K562 (cell line): ENCODE data around the gene LAMA3. TPM values are rescaled to one million over a fixed set of nuclear protein-coding genes. Genes with fewer than 3 reads are reported as not detected.

ENCODE experiments used
- ATAC-seq: fragments of 200-7000 bp; cut with Tn5 transposase; 3 replicates; pipeline ENCODE4 v1.9.1; 2020; ENCODE audit warnings: moderate library complexity
- BruUV-seq: library from RNA; stranded (reverse); fragments of 400-500 nt; replicated peaks from 2 replicates; lab custom pipeline; 2021; lab: Mats Ljungman, UMichigan
- CTCF ChIA-PET: fragments of 300-600 bp; formaldehyde crosslinking; extraction: SDS; loops from one replicate; lab custom pipeline; 2021; ENCODE audit warnings: low intra/inter-chr PET ratio; lab: Yijun Ruan, JAX
- POLR2A ChIA-PET: fragments of 300-600, 350-650 bp; sonication (Branson Sonifier 250); formaldehyde crosslinking; extraction: SDS; loops from one replicate; lab custom pipeline; 2021; ENCODE audit warnings: antibody characterized with exemption, inconsistent platforms; lab: Yijun Ruan, JAX
- DNase-seq, 4 experiments: peaks; one replicate each; pipeline versions ENCODE4 v3.0.0 to v3.0.0-alpha.2; 2011 to 2018; ENCODE audit warnings: low spot score in 3 of 4, mixed read lengths in 3 of 4; ENCODE audit errors: extremely low read depth in 1 of 4
- FAIRE-seq: peaks from 2 replicates; lab custom pipeline; 2011; peaks lifted over from hg19 to GRCh38; lab: Jason Lieb, UNC
- H2AFZ ChIP-seq: 2 replicates; pipeline ENCODE4 v1.6.0; 2011; ENCODE audit warnings: low read depth, low read length, control low read depth, inconsistent platforms
- H3K27ac ChIP-seq: fragments of 200-600 bp; 3 replicates; pipeline ENCODE4 v1.8.0; 2011; ENCODE audit warnings: low read depth, mild to moderate bottlenecking, control low read depth, inconsistent platforms, low read length, moderate library complexity, mixed read lengths; ENCODE audit errors: extremely low read depth
- H3K27me3 ChIP-seq, 2 experiments: fragments of 300-600 bp in 1 of 2; 2 replicates in 1 of 2; 3 replicates in 1 of 2; pipeline versions ENCODE4 v1.6.0 to v1.8.0; 2011; ENCODE audit warnings: inconsistent platforms in 2 of 2, low read length in 2 of 2, mild to moderate bottlenecking in 1 of 2, mixed read lengths in 1 of 2, moderate library complexity in 1 of 2; ENCODE audit not compliant: control insufficient read depth in 2 of 2, insufficient read depth in 2 of 2
- H3K36me3 ChIP-seq: fragments of 300-600 bp; 3 replicates; pipeline ENCODE4 v1.8.0; 2011; ENCODE audit warnings: mild to moderate bottlenecking, low read length, inconsistent platforms; ENCODE audit not compliant: control insufficient read depth, insufficient read depth
- H3K4me1 ChIP-seq, 2 experiments: fragments of 200-600 bp in 1 of 2; replicated peaks in 1 of 2; 2 replicates in 1 of 2; 3 replicates in 1 of 2; pipeline versions ENCODE4 v1.5.1 to v1.8.0; 2011; ENCODE audit warnings: inconsistent platforms in 2 of 2, low read length in 2 of 2, mild to moderate bottlenecking in 1 of 2, mixed read lengths in 1 of 2, moderate library complexity in 1 of 2; ENCODE audit not compliant: control insufficient read depth in 2 of 2, insufficient read depth in 2 of 2
- H3K4me2 ChIP-seq: 2 replicates; pipeline ENCODE4 v1.6.1; 2011; ENCODE audit warnings: low read length, control low read depth, inconsistent platforms, mixed read lengths; ENCODE audit not compliant: insufficient read depth
- H3K4me3 ChIP-seq: fragments of 200-600 bp; sonication (generic), shearing (Covaris generic); 2 replicates; pipeline ENCODE4 v1.5.1; 2016; ENCODE audit warnings: control low read depth, inconsistent platforms
- H3K79me2 ChIP-seq: fragments of 200-600 bp; 3 replicates; pipeline ENCODE4 v1.8.0; 2011; ENCODE audit warnings: low read length, inconsistent platforms; ENCODE audit not compliant: control insufficient read depth, insufficient read depth
- H3K9ac ChIP-seq, 2 experiments: 2 replicates each; pipeline versions ENCODE4 v1.6.0 to v1.6.1; 2011; ENCODE audit warnings: low read depth in 2 of 2, low read length in 2 of 2, control low read depth in 1 of 2, inconsistent platforms in 1 of 2, mild to moderate bottlenecking in 1 of 2, mixed read lengths in 1 of 2; ENCODE audit not compliant: insufficient read depth in 1 of 2
- H3K9me1 ChIP-seq: one replicate; pipeline ENCODE4 v1.6.0; 2011; ENCODE audit warnings: inconsistent platforms, mild to moderate bottlenecking, low read length, moderate library complexity; ENCODE audit not compliant: control insufficient read depth, insufficient read depth
- H3K9me3 ChIP-seq: replicated peaks from 2 replicates; pipeline ENCODE4 v1.5.1; 2011; ENCODE audit warnings: low read depth, low read length, inconsistent platforms; ENCODE audit not compliant: control insufficient read depth, insufficient read depth
- H4K20me1 ChIP-seq: replicated peaks from 2 replicates; pipeline ENCODE4 v1.6.1; 2011; ENCODE audit warnings: low read length, inconsistent platforms, mixed read lengths; ENCODE audit not compliant: control insufficient read depth, insufficient read depth
- ARID4B ChIP-seq: sonication (generic); formaldehyde crosslinking; IDR thresholded peaks from 2 replicates; pipeline ENCODE4 v1.8.0; 2022; ENCODE audit warnings: mild to moderate bottlenecking, missing genetic modification reagents
- CGGBP1 ChIP-seq: fragments of 250-450 bp; sonication (Bioruptor Pico); IDR thresholded peaks from 2 replicates; pipeline ENCODE4 v1.9.0; 2021; ENCODE audit warnings: mild to moderate bottlenecking
- E4F1 ChIP-seq: fragments of 250-450 bp; sonication (Bioruptor Pico); IDR thresholded peaks from 2 replicates; pipeline ENCODE4 v1.5.0; 2021; ENCODE audit warnings: mild to moderate bottlenecking, borderline replicate concordance
- FOXK2 ChIP-seq, 2 experiments: fragments of 450-650 bp; IDR thresholded peaks in 1 of 2; conservative IDR thresholded peaks in 1 of 2; 2 replicates each; pipeline ENCODE4 v1.6.1; 2016; ENCODE audit warnings: low read depth in 2 of 2, mild to moderate bottlenecking in 1 of 2
- ILF3 ChIP-seq: fragments of 450-650 bp; IDR thresholded peaks from 2 replicates; pipeline ENCODE4 v1.6.1; 2018; ENCODE audit warnings: antibody characterized with exemption, mild to moderate bottlenecking, moderate library complexity, borderline replicate concordance
- SFPQ ChIP-seq: fragments of 200-400 bp; formaldehyde crosslinking; IDR thresholded peaks from 2 replicates; pipeline ENCODE4 v1.6.1; 2017; ENCODE audit warnings: mild to moderate bottlenecking, low read depth, low read length, moderate library complexity
- SMC3 ChIP-seq: conservative IDR thresholded peaks from 2 replicates; pipeline ENCODE4 v1.6.1; 2011; ENCODE audit warnings: low read depth, low read length, improper control_type of control experiment; ENCODE audit not compliant: insufficient read depth
- TFAP4 ChIP-seq: sonication (generic); formaldehyde crosslinking; IDR thresholded peaks from 2 replicates; pipeline ENCODE4 v1.8.0; 2022; ENCODE audit warnings: missing genetic modification reagents, mild to moderate bottlenecking, moderate library complexity, borderline replicate concordance
- THAP7 ChIP-seq: fragments of 250-450 bp; sonication (Bioruptor Pico); IDR thresholded peaks from 2 replicates; pipeline ENCODE4 v1.5.0; 2021
- ZNF175 ChIP-seq: fragments of 200-800 bp; sonication (Bioruptor generic); IDR thresholded peaks from 2 replicates; pipeline ENCODE4 v1.6.1; 2016; ENCODE audit warnings: low read depth, mild to moderate bottlenecking, missing genetic modification characterization, missing compliant biosample characterization
- ZNF77 ChIP-seq: fragments of 250-450 bp; sonication (Bioruptor Pico); IDR thresholded peaks from 2 replicates; pipeline ENCODE4 v1.5.0; 2020
- WGBS: fragments of 100-300 bp; shearing (Covaris generic); methylation state at CpG from one replicate; pipeline ENCODE4 v1.1.6; 2016; ENCODE audit warnings: low coverage, mixed read lengths; ENCODE audit not compliant: insufficient coverage; ENCODE audit errors: missing lambda C conversion rate; 5-methylcytosine and 5-hydroxymethylcytosine counted together
- in situ Hi-C: fragments of 300-500 bp; cut with MboI; formaldehyde crosslinking; loops from 4 replicates; pipeline ENCODE4 v1.15.0; 2018; ENCODE audit warnings: inconsistent platforms, mixed read lengths
- intact Hi-C: fragments of 100-400 bp; cut with micrococcal nuclease; formaldehyde crosslinking; loops from 2 replicates; pipeline ENCODE4 v1.14.2; 2022
- polyA plus RNA-seq, 8 experiments: library from polyadenylated mRNA; depleted of rRNA in 4 of 8; stranded (reverse) in 5 of 8; unstranded in 3 of 8; fragments of >200 nt; fragmentation: Nextera tagmentation in 2 of 8; fragmentation: Illumina TruSeq in 1 of 8; extraction: Ambion mirVana in 2 of 8; extraction: Trizol in 1 of 8; gene quantifications; 2 replicates each; pipeline versions ENCODE4 v1.2.1 to v1.2.3, GENCODE V29; 2011 to 2014; ENCODE audit warnings: inconsistent platforms in 1 of 8, missing spikeins in 1 of 8
- total RNA-seq, 7 experiments: library from RNA; depleted of rRNA in 6 of 7; stranded (reverse); fragments of >200 nt in 6 of 7; fragmentation: Illumina TruSeq in 2 of 7; extraction: Trizol in 2 of 7; gene quantifications; 2 replicates each; pipeline versions ENCODE4 v1.2.1 to v1.2.3, GENCODE V29; 2011 to 2021; ENCODE audit warnings: low replicate concordance in 1 of 7

LAMA3 gene
- total and polyA plus RNA-seq, 9 of the 15 experiments (the other 6 are each of a cell fraction or from before 2014, with no cell fraction given), result 0.07 TPM; not detected in 8

GRCh38 chr18:23803755-23804154 is 114.5 kb downstream of the LAMA3 start:
- H3K36me3 ChIP-seq, result no peaks in the 10 kb centered on the region
- WGBS, result 0% methylated on average over 3 of the region's 3 CpGs
- in situ Hi-C loops (no loop called here), intact Hi-C loops (no loop called here)
- no peaks in the 10 kb centered on the region for H3K4me1 ChIP-seq
- no TSS peak for BruUV-seq
- POLR2A ChIA-PET, result no interaction called here
- H3K27ac ChIP-seq, result no peak overlapping the region
- ATAC-seq (no peak), DNase-seq (no peak), FAIRE-seq (no peak)
- CTCF ChIA-PET, result no interaction called here
- H3K79me2 ChIP-seq, result no peaks in the 10 kb centered on the region
- H2AFZ ChIP-seq, result no peak overlapping the region
- no peak overlapping the region for H3K4me2 ChIP-seq
- H3K9ac ChIP-seq, result no peak overlapping the region
- H3K9me3 ChIP-seq, result no peaks in the 10 kb centered on the region
- no peaks in the 10 kb centered on the region for H3K9me1 ChIP-seq
- H3K4me3 ChIP-seq, result no peak overlapping the region
- no peaks in the 10 kb centered on the region for H4K20me1 ChIP-seq
- peaks cover 3 to 4% of the 10 kb centered on the region in 2 experiments; a peak in 1 of 5 replicates for H3K27me3 ChIP-seq
- TF ChIP-seq FOXK2 (conservative IDR thresholded peaks at IDR 0.05 in 1 of 2, IDR thresholded peaks at IDR 0.05 in 1 of 2; ENCODE audit: low read depth in 2 of 2) (no peak), ARID4B (no peak), ILF3 (no peak), CGGBP1 (CRISPR knock-in tag) (no peak), ZNF175 (CRISPR knock-in tag) (no peak), TFAP4 (CRISPR knock-in tag) (no peak), SFPQ (no peak), THAP7 (no peak), SMC3 (no peak), ZNF77 (CRISPR knock-in tag) (no peak), E4F1 (CRISPR knock-in tag) (no peak)
